PFSK-1 (cell line): Measurements from ENCODE around the gene AOPEP.

Experiments used
- FOXP2 ChIP-seq: optimal IDR thresholded peaks from 2 replicates; pipeline ENCODE3; 2011; ENCODE audit warnings: borderline replicate concordance, control low read depth, inconsistent platforms; ENCODE audit not compliant: insufficient read depth; ENCODE audit errors: extremely low read length, extremely low read depth
- POLR2AphosphoS5 ChIP-seq: IDR thresholded peaks from 2 replicates; pipeline ENCODE4 v1.6.1; 2012; ENCODE audit warnings: low read depth, mild to moderate bottlenecking, control low read depth, low read length, moderate library complexity
- REST ChIP-seq, 2 experiments: IDR thresholded peaks; 2 replicates each; pipeline versions ENCODE4 v1.6.1 to v1.8.0; 2011 to 2012; ENCODE audit warnings: low read depth in 2 of 2, low read length in 2 of 2, control low read depth in 1 of 2, inconsistent platforms in 1 of 2, mild to moderate bottlenecking in 1 of 2, moderate library complexity in 1 of 2; ENCODE audit not compliant: insufficient read depth in 1 of 2
- SIN3A ChIP-seq: IDR thresholded peaks from 2 replicates; pipeline ENCODE4 v1.6.1; 2012; ENCODE audit warnings: mild to moderate bottlenecking, low read length, moderate library complexity, borderline replicate concordance; ENCODE audit not compliant: insufficient read depth
- TAF1 ChIP-seq: IDR thresholded peaks from 2 replicates; pipeline ENCODE4 v1.6.1; 2012; ENCODE audit warnings: low read length, control low read depth, borderline replicate concordance; ENCODE audit not compliant: insufficient read depth

AOPEP gene

GRCh38 chr9:94819161-94819687, 92.7 kb downstream of the AOPEP start:
- TF ChIP-seq REST (IDR thresholded peaks at IDR 0.05; ENCODE audit: insufficient read depth in 1 of 2, low read depth in 2 of 2, low read length in 2 of 2) (no peak), POLR2AphosphoS5 (no peak), SIN3A (no peak), FOXP2 (no peak), TAF1 (no peak)

- TF ChIP-seq FOXP2 = no peak
- no peak for TF ChIP-seq POLR2AphosphoS5
- TF ChIP-seq REST (IDR thresholded peaks at IDR 0.05; ENCODE audit: insufficient read depth in 1 of 2, low read depth in 2 of 2, low read length in 2 of 2) = no peak
- TF ChIP-seq SIN3A = no peak
- TF ChIP-seq TAF1 = no peak
Observed at GRCh38 chr9:94821098-94821887, 94.8 kb downstream of the AOPEP start.

GRCh38 chr9:94822273-94822672, 95.8 kb downstream of the AOPEP start:
- TF ChIP-seq POLR2AphosphoS5 (no peak), REST (IDR thresholded peaks at IDR 0.05; ENCODE audit: insufficient read depth in 1 of 2, low read depth in 2 of 2, low read length in 2 of 2) (no peak), FOXP2 (no peak), SIN3A (no peak), TAF1 (no peak)

- TF ChIP-seq TAF1 (no peak), POLR2AphosphoS5 (no peak), SIN3A (no peak), REST (IDR thresholded peaks at IDR 0.05; ENCODE audit: insufficient read depth in 1 of 2, low read depth in 2 of 2, low read length in 2 of 2) (no peak), FOXP2 (no peak)
Observed at GRCh38 chr9:94823710-94824109, 97.2 kb downstream of the AOPEP start.
